GM23248 (cell line): ENCODE results near the gene RGL1.

ENCODE experiments used
- EZH2 ChIP-seq: fragments of 200-600 bp; sonication (generic); IDR thresholded peaks from 2 replicates; pipeline ENCODE4 v1.6.1; 2018; ENCODE audit warnings: antibody characterized with exemption, mild to moderate bottlenecking; ENCODE audit not compliant: insufficient read depth, poor library complexity, severe bottlenecking
- EZH2phosphoT487 ChIP-seq: fragments of 200-600 bp; sonication (generic); IDR thresholded peaks from 2 replicates; pipeline ENCODE4 v1.6.1; 2018; ENCODE audit warnings: antibody characterized with exemption, moderate library complexity, mild to moderate bottlenecking, low read depth; ENCODE audit not compliant: insufficient read depth

DNA sequence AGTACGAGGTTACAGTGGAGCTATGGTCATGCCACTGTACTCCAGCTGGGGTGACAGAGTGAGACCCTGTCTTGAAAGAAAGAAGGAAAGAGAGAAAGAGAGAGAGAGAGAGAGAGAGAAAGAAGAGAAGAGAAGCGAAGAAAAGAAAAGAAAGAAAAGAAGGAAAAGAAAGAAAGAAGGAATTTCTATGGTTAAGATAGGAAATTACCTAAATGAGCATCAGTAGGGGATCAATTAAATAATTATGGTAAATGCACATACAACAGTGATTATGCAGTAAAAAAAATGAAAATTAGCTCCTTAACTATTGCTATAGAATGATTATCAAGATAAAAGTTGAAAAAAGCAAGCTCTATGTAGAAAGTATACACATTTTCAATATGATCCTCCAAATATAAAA lies 172.8 kb downstream of the RGL1 start:
- no peak for TF ChIP-seq EZH2
- TF ChIP-seq EZH2phosphoT487: no peak
